HepG2 (cell line): ENCODE results near the gene LSM12. TPM values are rescaled to one million over a fixed set of nuclear protein-coding genes. Genes with fewer than 3 reads are reported as not detected.

Experiments used
- ATAC-seq: fragments of 200-7000 bp; cut with Tn5 transposase; 3 replicates; pipeline ENCODE4 v1.9.1; 2020; ENCODE audit warnings: mild to moderate bottlenecking, moderate library complexity
- BruUV-seq: library from RNA; stranded (reverse); fragments of 400-500 nt; replicated peaks from 2 replicates; lab custom pipeline; 2021; lab: Mats Ljungman, UMichigan
- CTCF ChIA-PET: fragments of 300-600 bp; formaldehyde crosslinking; extraction: SDS; loops from one replicate; lab custom pipeline; 2021; ENCODE audit warnings: low total read pairs, inconsistent platforms, low intra/inter-chr PET ratio; lab: Yijun Ruan, JAX
- POLR2A ChIA-PET: fragments of 350-600 bp; sonication (Branson Sonifier 250); formaldehyde crosslinking; loops from one replicate; lab custom pipeline; 2020; ENCODE audit warnings: antibody characterized with exemption, inconsistent platforms; lab: Yijun Ruan, JAX
- DNase-seq: peaks from one replicate; pipeline ENCODE4 v3.0.0-alpha.2; 2015; ENCODE audit warnings: low spot score
- FAIRE-seq: peaks from 3 replicates; lab custom pipeline; 2011; peaks lifted over from hg19 to GRCh38; lab: Jason Lieb, UNC
- H2AFZ ChIP-seq: one replicate; pipeline ENCODE4 v1.6.1; 2011; ENCODE audit warnings: low read length, inconsistent platforms
- H3K27ac ChIP-seq: fragments of 300-600 bp; 3 replicates; pipeline ENCODE4 v1.8.0; 2011; ENCODE audit warnings: mixed run types, mild to moderate bottlenecking, mixed read lengths, low read length, inconsistent platforms; ENCODE audit not compliant: insufficient read depth; ENCODE audit errors: extremely low read length
- H3K27me3 ChIP-seq, 2 experiments: fragments of 200-600 bp in 1 of 2; 2 replicates in 1 of 2; 3 replicates in 1 of 2; pipeline versions ENCODE4 v1.6.0 to v1.8.0; 2011; ENCODE audit warnings: low read length in 2 of 2, mild to moderate bottlenecking in 2 of 2, moderate library complexity in 2 of 2, inconsistent platforms in 1 of 2; ENCODE audit not compliant: insufficient read depth in 2 of 2, control insufficient read depth in 1 of 2
- H3K36me3 ChIP-seq, 2 experiments: fragments of 200-600 bp in 1 of 2; replicated peaks in 1 of 2; 2 replicates in 1 of 2; 3 replicates in 1 of 2; pipeline versions ENCODE4 v1.5.1 to v1.8.0; 2011; ENCODE audit warnings: low read length in 2 of 2, inconsistent platforms in 1 of 2; ENCODE audit not compliant: insufficient read depth in 2 of 2, control insufficient read depth in 1 of 2
- H3K4me1 ChIP-seq: 2 replicates; pipeline ENCODE4 v1.5.1; 2012; ENCODE audit warnings: low read length, inconsistent platforms; ENCODE audit not compliant: insufficient read depth
- H3K4me2 ChIP-seq: 2 replicates; pipeline ENCODE4 v1.6.0; 2011; ENCODE audit warnings: low read depth, low read length, inconsistent platforms
- H3K4me3 ChIP-seq, 3 experiments: fragments of 200-600 bp in 1 of 3; sonication (generic), shearing (Covaris generic) in 1 of 3; replicated peaks in 1 of 3; 2 replicates each; pipeline ENCODE4 v1.5.1; 2011 to 2016; ENCODE audit warnings: low read length in 3 of 3, inconsistent platforms in 2 of 3, low read depth in 2 of 3, mild to moderate bottlenecking in 2 of 3, control low read depth in 1 of 3, mixed read lengths in 1 of 3; ENCODE audit not compliant: insufficient read depth in 1 of 3
- H3K79me2 ChIP-seq: one replicate; pipeline ENCODE4 v1.6.1; 2011; ENCODE audit warnings: low read length, inconsistent platforms; ENCODE audit not compliant: insufficient read depth
- H3K9ac ChIP-seq: 2 replicates; pipeline ENCODE4 v1.6.0; 2011; ENCODE audit warnings: mild to moderate bottlenecking, low read depth, low read length, inconsistent platforms; ENCODE audit not compliant: insufficient read depth
- H3K9me3 ChIP-seq: 2 replicates; pipeline ENCODE4 v1.5.1; 2012; ENCODE audit warnings: mild to moderate bottlenecking, low read length
- H4K20me1 ChIP-seq: 2 replicates; pipeline ENCODE4 v1.6.0; 2011; ENCODE audit warnings: inconsistent platforms, mild to moderate bottlenecking, low read length, moderate library complexity; ENCODE audit not compliant: insufficient read depth
- ARNT2 ChIP-seq: sonication (generic); formaldehyde crosslinking; IDR thresholded peaks from 2 replicates; pipeline ENCODE4 v1.8.0; 2022; ENCODE audit warnings: mild to moderate bottlenecking, low read depth, missing genetic modification reagents, moderate library complexity
- CENPT ChIP-seq: sonication (generic); formaldehyde crosslinking; IDR thresholded peaks from 2 replicates; pipeline ENCODE4 v1.8.0; 2022; ENCODE audit warnings: low read depth, mild to moderate bottlenecking, moderate library complexity, missing genetic modification reagents
- DR1 ChIP-seq: sonication (generic); formaldehyde crosslinking; IDR thresholded peaks from 2 replicates; pipeline ENCODE4 v1.8.0; 2021; ENCODE audit warnings: mild to moderate bottlenecking, missing genetic modification reagents, inconsistent platforms
- THAP11 ChIP-seq: IDR thresholded peaks from 2 replicates; pipeline ENCODE4 v1.6.1; 2016; ENCODE audit warnings: missing biosample characterization, missing genetic modification reagents
- ZFP36 ChIP-seq: fragments of 150-350 bp; IDR thresholded peaks from 2 replicates; pipeline ENCODE4 v1.6.1; 2018; ENCODE audit warnings: borderline replicate concordance, low read length, low read depth; ENCODE audit not compliant: partially characterized antibody
- ZNF232 ChIP-seq: sonication (generic); formaldehyde crosslinking; IDR thresholded peaks from 2 replicates; pipeline ENCODE4 v1.4.0; 2020; ENCODE audit warnings: missing genetic modification reagents, borderline replicate concordance
- ZNF234 ChIP-seq: sonication (generic); formaldehyde crosslinking; conservative IDR thresholded peaks from 2 replicates; pipeline ENCODE4 v1.5.1; 2020; ENCODE audit warnings: mild to moderate bottlenecking, missing genetic modification reagents
- WGBS: methylation state at CpG from one replicate; pipeline ENCODE4 v1.1.6; 2017; ENCODE audit warnings: low lambda C conversion rate; 5-methylcytosine and 5-hydroxymethylcytosine counted together
- in situ Hi-C: cut with HindIII; loops from 2 replicates; pipeline ENCODE4 v1.10.0; 2017; ENCODE audit warnings: low pct_unique_long_range_greater_than_20kb; ENCODE audit not compliant: extremely low pct_ligation_motif_present
- intact Hi-C: fragments of 100-400 bp; cut with micrococcal nuclease; formaldehyde crosslinking; loops from one replicate; pipeline ENCODE4 v1.10.0; 2022; ENCODE audit not compliant: unreplicated experiment
- polyA plus RNA-seq, 8 experiments: library from polyadenylated mRNA; depleted of rRNA in 3 of 8; stranded (reverse) in 7 of 8; unstranded in 1 of 8; fragments of >200 nt; fragmentation: Illumina TruSeq in 4 of 8; extraction: Trizol in 4 of 8; gene quantifications; 2 replicates each; pipeline versions ENCODE4 v1.2.1 to v1.2.3, GENCODE V29; 2011 to 2016; ENCODE audit warnings: low read depth in 4 of 8, missing spikeins in 1 of 8, mixed read lengths in 1 of 8; ENCODE audit not compliant: insufficient read depth in 1 of 8
- total RNA-seq, 5 experiments: library from RNA; depleted of rRNA; stranded (reverse); fragments of >200 nt; fragmentation: Illumina TruSeq; extraction: Trizol; gene quantifications; 2 replicates each; pipeline ENCODE4 v1.2.3, GENCODE V29; 2016; ENCODE audit warnings: low read depth in 1 of 5
- TF ChIP-seq, protein P1 (sequence below): sonication (generic); formaldehyde crosslinking; IDR thresholded peaks from 2 replicates; pipeline ENCODE4 v1.5.1; 2020; ENCODE audit warnings: mild to moderate bottlenecking, missing genetic modification reagents, borderline replicate concordance
- TF ChIP-seq, protein P2 (sequence below): sonication (generic); formaldehyde crosslinking; IDR thresholded peaks from 2 replicates; pipeline ENCODE4 v1.4.0; 2020; ENCODE audit warnings: missing genetic modification reagents, low read depth, mild to moderate bottlenecking, borderline replicate concordance
- TF ChIP-seq, protein P3 (sequence below): sonication (generic); formaldehyde crosslinking; IDR thresholded peaks from 2 replicates; pipeline ENCODE4 v1.5.0; 2020; ENCODE audit warnings: missing genetic modification reagents
- TF ChIP-seq, protein P4 (sequence below): sonication (generic); formaldehyde crosslinking; IDR thresholded peaks from 2 replicates; pipeline ENCODE4 v1.5.1; 2020; ENCODE audit warnings: missing genetic modification reagents, mild to moderate bottlenecking, borderline replicate concordance
- TF ChIP-seq, protein P5 (sequence below): sonication (generic); formaldehyde crosslinking; IDR thresholded peaks from 2 replicates; pipeline ENCODE4 v1.5.0; 2020; ENCODE audit warnings: mild to moderate bottlenecking, missing genetic modification reagents, borderline replicate concordance

Gene LSM12
- total and polyA plus RNA-seq, 2 of the 13 experiments (the other 11 are each of a cell fraction or from before 2014, with no cell fraction given): 52.8 to 55.7 TPM

DNA sequence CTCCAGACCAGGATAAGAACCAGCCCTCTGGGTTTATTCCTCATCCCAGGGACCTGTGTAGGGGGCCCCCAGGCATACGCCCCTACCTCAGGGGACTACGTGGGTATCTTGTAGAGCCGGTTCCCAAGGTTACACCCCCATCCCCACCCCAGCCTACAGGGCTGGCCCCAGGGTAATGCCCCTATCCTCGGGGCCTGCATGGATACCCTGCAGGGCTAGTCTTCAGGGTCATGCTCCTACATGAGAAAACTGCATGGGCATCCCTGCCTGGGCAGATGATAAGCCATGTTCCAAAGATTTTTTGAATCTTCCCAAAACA, 42.8 kb upstream of the LSM12 start:
- peak overlapping the region; percentile 99 for H3K4me2 ChIP-seq
- TF ChIP-seq, protein P1, sequence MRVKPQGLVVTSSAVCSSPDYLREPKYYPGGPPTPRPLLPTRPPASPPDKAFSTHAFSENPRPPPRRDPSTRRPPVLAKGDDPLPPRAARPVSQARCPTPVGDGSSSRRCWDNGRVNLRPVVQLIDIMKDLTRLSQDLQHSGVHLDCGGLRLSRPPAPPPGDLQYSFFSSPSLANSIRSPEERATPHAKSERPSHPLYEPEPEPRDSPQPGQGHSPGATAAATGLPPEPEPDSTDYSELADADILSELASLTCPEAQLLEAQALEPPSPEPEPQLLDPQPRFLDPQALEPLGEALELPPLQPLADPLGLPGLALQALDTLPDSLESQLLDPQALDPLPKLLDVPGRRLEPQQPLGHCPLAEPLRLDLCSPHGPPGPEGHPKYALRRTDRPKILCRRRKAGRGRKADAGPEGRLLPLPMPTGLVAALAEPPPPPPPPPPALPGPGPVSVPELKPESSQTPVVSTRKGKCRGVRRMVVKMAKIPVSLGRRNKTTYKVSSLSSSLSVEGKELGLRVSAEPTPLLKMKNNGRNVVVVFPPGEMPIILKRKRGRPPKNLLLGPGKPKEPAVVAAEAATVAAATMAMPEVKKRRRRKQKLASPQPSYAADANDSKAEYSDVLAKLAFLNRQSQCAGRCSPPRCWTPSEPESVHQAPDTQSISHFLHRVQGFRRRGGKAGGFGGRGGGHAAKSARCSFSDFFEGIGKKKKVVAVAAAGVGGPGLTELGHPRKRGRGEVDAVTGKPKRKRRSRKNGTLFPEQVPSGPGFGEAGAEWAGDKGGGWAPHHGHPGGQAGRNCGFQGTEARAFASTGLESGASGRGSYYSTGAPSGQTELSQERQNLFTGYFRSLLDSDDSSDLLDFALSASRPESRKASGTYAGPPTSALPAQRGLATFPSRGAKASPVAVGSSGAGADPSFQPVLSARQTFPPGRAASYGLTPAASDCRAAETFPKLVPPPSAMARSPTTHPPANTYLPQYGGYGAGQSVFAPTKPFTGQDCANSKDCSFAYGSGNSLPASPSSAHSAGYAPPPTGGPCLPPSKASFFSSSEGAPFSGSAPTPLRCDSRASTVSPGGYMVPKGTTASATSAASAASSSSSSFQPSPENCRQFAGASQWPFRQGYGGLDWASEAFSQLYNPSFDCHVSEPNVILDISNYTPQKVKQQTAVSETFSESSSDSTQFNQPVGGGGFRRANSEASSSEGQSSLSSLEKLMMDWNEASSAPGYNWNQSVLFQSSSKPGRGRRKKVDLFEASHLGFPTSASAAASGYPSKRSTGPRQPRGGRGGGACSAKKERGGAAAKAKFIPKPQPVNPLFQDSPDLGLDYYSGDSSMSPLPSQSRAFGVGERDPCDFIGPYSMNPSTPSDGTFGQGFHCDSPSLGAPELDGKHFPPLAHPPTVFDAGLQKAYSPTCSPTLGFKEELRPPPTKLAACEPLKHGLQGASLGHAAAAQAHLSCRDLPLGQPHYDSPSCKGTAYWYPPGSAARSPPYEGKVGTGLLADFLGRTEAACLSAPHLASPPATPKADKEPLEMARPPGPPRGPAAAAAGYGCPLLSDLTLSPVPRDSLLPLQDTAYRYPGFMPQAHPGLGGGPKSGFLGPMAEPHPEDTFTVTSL (CRISPR knock-in tag): 0 out of 2 replicates have a peak, but pooled peaks have one; percentile 3
- TF ChIP-seq, protein P2, sequence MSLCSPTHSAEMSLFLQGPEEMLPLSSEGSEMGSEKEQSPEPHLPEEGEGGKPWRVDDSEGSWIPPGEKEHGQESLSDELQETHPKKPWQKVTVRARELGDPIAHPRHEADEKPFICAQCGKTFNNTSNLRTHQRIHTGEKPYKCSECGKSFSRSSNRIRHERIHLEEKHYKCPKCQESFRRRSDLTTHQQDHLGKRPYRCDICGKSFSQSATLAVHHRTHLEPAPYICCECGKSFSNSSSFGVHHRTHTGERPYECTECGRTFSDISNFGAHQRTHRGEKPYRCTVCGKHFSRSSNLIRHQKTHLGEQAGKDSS (CRISPR knock-in tag): no peak
- TF ChIP-seq DR1 (CRISPR knock-in tag) (no peak), ZFP36 (no peak), THAP11 (CRISPR knock-in tag) (no peak), ZNF232 (CRISPR knock-in tag) (0 out of 2 replicates have a peak, but pooled peaks have one; percentile 68), CENPT (no peak), ARNT2 (CRISPR knock-in tag) (no peak), ZNF234 (CRISPR knock-in tag) (no peak)
- TF ChIP-seq, protein P3, sequence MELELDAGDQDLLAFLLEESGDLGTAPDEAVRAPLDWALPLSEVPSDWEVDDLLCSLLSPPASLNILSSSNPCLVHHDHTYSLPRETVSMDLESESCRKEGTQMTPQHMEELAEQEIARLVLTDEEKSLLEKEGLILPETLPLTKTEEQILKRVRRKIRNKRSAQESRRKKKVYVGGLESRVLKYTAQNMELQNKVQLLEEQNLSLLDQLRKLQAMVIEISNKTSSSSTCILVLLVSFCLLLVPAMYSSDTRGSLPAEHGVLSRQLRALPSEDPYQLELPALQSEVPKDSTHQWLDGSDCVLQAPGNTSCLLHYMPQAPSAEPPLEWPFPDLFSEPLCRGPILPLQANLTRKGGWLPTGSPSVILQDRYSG (CRISPR knock-in tag): no peak
- TF ChIP-seq, protein P4, sequence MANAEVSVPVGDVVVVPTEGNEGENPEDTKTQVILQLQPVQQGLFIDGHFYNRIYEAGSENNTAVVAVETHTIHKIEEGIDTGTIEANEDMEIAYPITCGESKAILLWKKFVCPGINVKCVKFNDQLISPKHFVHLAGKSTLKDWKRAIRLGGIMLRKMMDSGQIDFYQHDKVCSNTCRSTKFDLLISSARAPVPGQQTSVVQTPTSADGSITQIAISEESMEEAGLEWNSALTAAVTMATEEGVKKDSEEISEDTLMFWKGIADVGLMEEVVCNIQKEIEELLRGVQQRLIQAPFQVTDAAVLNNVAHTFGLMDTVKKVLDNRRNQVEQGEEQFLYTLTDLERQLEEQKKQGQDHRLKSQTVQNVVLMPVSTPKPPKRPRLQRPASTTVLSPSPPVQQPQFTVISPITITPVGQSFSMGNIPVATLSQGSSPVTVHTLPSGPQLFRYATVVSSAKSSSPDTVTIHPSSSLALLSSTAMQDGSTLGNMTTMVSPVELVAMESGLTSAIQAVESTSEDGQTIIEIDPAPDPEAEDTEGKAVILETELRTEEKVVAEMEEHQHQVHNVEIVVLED (CRISPR knock-in tag): no peak
- TF ChIP-seq, protein P5, sequence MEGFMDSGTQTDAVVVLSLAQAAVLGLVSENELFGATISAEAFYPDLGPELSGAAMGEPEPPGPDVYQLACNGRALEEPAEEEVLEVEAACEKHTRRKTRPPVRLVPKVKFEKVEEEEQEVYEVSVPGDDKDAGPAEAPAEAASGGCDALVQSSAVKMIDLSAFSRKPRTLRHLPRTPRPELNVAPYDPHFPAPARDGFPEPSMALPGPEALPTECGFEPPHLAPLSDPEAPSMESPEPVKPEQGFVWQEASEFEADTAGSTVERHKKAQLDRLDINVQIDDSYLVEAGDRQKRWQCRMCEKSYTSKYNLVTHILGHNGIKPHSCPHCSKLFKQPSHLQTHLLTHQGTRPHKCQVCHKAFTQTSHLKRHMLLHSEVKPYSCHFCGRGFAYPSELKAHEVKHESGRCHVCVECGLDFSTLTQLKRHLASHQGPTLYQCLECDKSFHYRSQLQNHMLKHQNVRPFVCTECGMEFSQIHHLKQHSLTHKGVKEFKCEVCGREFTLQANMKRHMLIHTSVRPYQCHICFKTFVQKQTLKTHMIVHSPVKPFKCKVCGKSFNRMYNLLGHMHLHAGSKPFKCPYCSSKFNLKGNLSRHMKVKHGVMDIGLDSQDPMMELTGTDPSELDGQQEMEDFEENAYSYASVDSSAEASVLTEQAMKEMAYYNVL (CRISPR knock-in tag): 0 out of 2 replicates have a peak, but pooled peaks have one; percentile 6

More for the DNA sequence above, 42.8 kb upstream of the LSM12 start:
- DNase-seq: no peak
- Histone ChIP-seq H3K4me1 (peaks cover 97% of the 10 kb centered on the region), H2AFZ (no peak overlapping the region), H3K27ac (peak overlapping the region; percentile 88), H3K36me3 (peaks cover 0 to 1% of the 10 kb centered on the region in 2 experiments; a peak in 3 of 5 replicates), H3K4me3 (peak overlapping the region; percentile 76 to 86 (median 85)), H3K79me2 (peaks cover 58% of the 10 kb centered on the region), H3K9ac (peak overlapping the region; percentile 77), H4K20me1 (peaks cover 9% of the 10 kb centered on the region; the same call in 1 of the 2 replicates), H3K9me3 (no peaks in the 10 kb centered on the region), H3K27me3 (no peaks in the 10 kb centered on the region)
- ChIA-PET POLR2A (interaction anchor here (1.0 to 6.2 kb wide), 12 partner anchors 8 to 107 kb away, joined by 4 to 83 read pairs (median 11); partner anchors contain the start of genes G6PC3, HDAC5 and LSM12), CTCF (interaction anchor here (1.3 to 1.4 kb wide), 2 partner anchors 14 to 25 kb away, joined by 4 read pairs; partner anchors contain the start of gene HDAC5)
- FAIRE-seq: no peak
- intact Hi-C loops (no loop called here), in situ Hi-C loops (no loop called here)
- BruUV-seq: no TSS peak
- WGBS: 28% methylated on average over 4 of the region's 4 CpGs
- ATAC-seq: no peak
